ENCODE results near the gene RO60. TPM values are rescaled to one million over a fixed set of nuclear protein-coding genes. Genes with fewer than 3 reads are reported as not detected.

The RO60 gene
- total and polyA plus RNA-seq, 3 donors from 2014 or later, result 26.7 to 96.3 (median 95.8) TPM

- TF ChIP-seq POLR2A (IDR thresholded peaks at IDR 0.05) (no peak), CTCF (IDR thresholded peaks at IDR 0.05) (no peak)
- peaks cover 5% of the 10 kb centered on the region for H3K4me1 ChIP-seq
- H3K4me3 ChIP-seq, result peak within 1 kb of the TSS; percentile 82 to 89
- no peaks in the 10 kb centered on the region for H3K27me3 ChIP-seq
- H3K27ac ChIP-seq, result peak within 1 kb of the TSS; percentile 78 to 87
- H3K36me3 ChIP-seq (ENCODE audit: low read depth, missing control alignments), result no peaks in the 10 kb centered on the region
- 0% methylated on average over 11 to 52 of the region's 73 CpGs for WGBS, 2 donors
- DNase-seq, result peak; percentile 88
- intact Hi-C loops (cut with DNase I; ENCODE audit: low total_unique reads), result no loop called here
- no peaks in the 10 kb centered on the region for H3K9me3 ChIP-seq
Observed at GRCh38 chr1:193104907-193105820, 45.8 kb downstream of the RO60 start, which contains the start of gene GLRX2. Gene GLRX2, minus strand, starts transcription at chr1:193105414. Its CDS starts 32 bp downstream, at chr1:193105382.

GRCh38 chr1:193105821-193106177 lies 46.4 kb downstream of the RO60 start:
- intact Hi-C loops (cut with DNase I; ENCODE audit: low total_unique reads), result no loop called here
- TF ChIP-seq CTCF (IDR thresholded peaks at IDR 0.05), result no peak
- TF ChIP-seq POLR2A (IDR thresholded peaks at IDR 0.05), result no peak
- peaks cover 5% of the 10 kb centered on the region for H3K4me1 ChIP-seq
- H3K27ac ChIP-seq, result peak overlapping the region; percentile 78 to 87
- peak overlapping the region; percentile 82 to 89 for H3K4me3 ChIP-seq
- no peaks in the 10 kb centered on the region for H3K36me3 ChIP-seq (ENCODE audit: low read depth, missing control alignments)
- DNase-seq, result no peak
- H3K9me3 ChIP-seq, result no peaks in the 10 kb centered on the region
- 29 to 33% methylated on average over 4 of the region's 4 CpGs for WGBS, 2 donors
- no peaks in the 10 kb centered on the region for H3K27me3 ChIP-seq

- H3K9me3 ChIP-seq, result no peaks in the 10 kb centered on the region
- DNase-seq, result no peak
- H3K4me3 ChIP-seq, result no peak overlapping the region
- intact Hi-C loops (cut with DNase I; ENCODE audit: low total_unique reads), result no loop called here
- no peaks in the 10 kb centered on the region for H3K36me3 ChIP-seq (ENCODE audit: low read depth, missing control alignments)
- H3K27ac ChIP-seq, result no peak overlapping the region
- TF ChIP-seq CTCF (IDR thresholded peaks at IDR 0.05) (no peak), POLR2A (IDR thresholded peaks at IDR 0.05) (no peak)
- 81 to 92% methylated on average over 3 of the region's 3 CpGs for WGBS, 2 donors
- H3K27me3 ChIP-seq, result no peaks in the 10 kb centered on the region
- H3K4me1 ChIP-seq, result peaks cover 4% of the 10 kb centered on the region
Observed at GRCh38 chr1:193108471-193108870, 49.1 kb downstream of the RO60 start.

Small RNA genes within 50 kb of the gene (small RNA-seq; reads per million reads assigned to genes)
- 0 reads per million in 2 donors for gene SCARNA18B

Other genes with a start within 250 kb of the RO60 start
- gene UCHL5, start 252 bp upstream of the RO60 start, total RNA-seq, result 10 to 100 TPM; 38.5 to 55.5 TPM
- gene UCHL5, start 252 bp upstream of the RO60 start, polyA plus RNA-seq (ENCODE audit: insufficient read depth, low read depth, low replicate concordance), result 17.9 TPM
- gene GLRX2, start 45.8 kb downstream of the RO60 start, total RNA-seq, result 10 to 100 TPM; 21.2 to 47.6 TPM
- gene GLRX2, start 45.8 kb downstream of the RO60 start, polyA plus RNA-seq (ENCODE audit: insufficient read depth, low read depth, low replicate concordance), result 70.1 TPM
- gene CDC73, start 62.4 kb downstream of the RO60 start, total RNA-seq, result 10 to 100 TPM; 39.6 to 47.1 TPM
- 31.4 TPM for gene CDC73, start 62.4 kb downstream of the RO60 start, polyA plus RNA-seq (ENCODE audit: insufficient read depth, low read depth, low replicate concordance)
- gene B3GALT2, start 127.0 kb downstream of the RO60 start, total RNA-seq, result 1 to 10 TPM; 1.1 to 2.5 TPM
- gene B3GALT2, start 127.0 kb downstream of the RO60 start, polyA plus RNA-seq (ENCODE audit: insufficient read depth, low read depth, low replicate concordance), result 0.80 TPM